Dermis blood vessel endothelial cell (primary cell): ENCODE data around the gene CPNE7. TPM values are rescaled to one million over a fixed set of nuclear protein-coding genes. Genes with fewer than 3 reads are reported as not detected.

Source experiments
- DNase-seq: peaks from one replicate; pipeline ENCODE4 v3.0.0; 2010
- total RNA-seq: library from RNA; depleted of rRNA; stranded (reverse); fragments of >200 nt; gene quantifications from 2 replicates; pipeline ENCODE4 v1.2.3, GENCODE V29; 2014

The CPNE7 gene
- 0.85 and 2.6 TPM in 2 replicates for total RNA-seq

- no peak for DNase-seq
Measured at GRCh38 chr16:89575247-89576152, at the start of gene CPNE7. TSS of gene CPNE7 (plus strand) at chr16:89575758. CDS start at chr16:89575898, 140 bp downstream.

GRCh38 chr16:89529097-89529496 lies 46.5 kb upstream of the CPNE7 start:
- DNase-seq = no peak

GRCh38 chr16:89530401-89531381 lies 44.9 kb upstream of the CPNE7 start:
- DNase-seq = no peak

- peak; percentile 58 for DNase-seq
Measured at GRCh38 chr16:89531821-89532526, 43.6 kb upstream of the CPNE7 start.

- peak; percentile 64 for DNase-seq
Measured at GRCh38 chr16:89534252-89534756, 41.3 kb upstream of the CPNE7 start.

GRCh38 chr16:89536371-89536770 lies 39.2 kb upstream of the CPNE7 start:
- no peak for DNase-seq

GRCh38 chr16:89536886-89537548 lies 38.5 kb upstream of the CPNE7 start:
- no peak for DNase-seq

GRCh38 chr16:89537549-89537925 lies 38.0 kb upstream of the CPNE7 start:
- no peak for DNase-seq

GRCh38 chr16:89538286-89538685 lies 37.3 kb upstream of the CPNE7 start:
- DNase-seq = no peak

GRCh38 chr16:89540557-89540956 lies 35.0 kb upstream of the CPNE7 start:
- no peak for DNase-seq

- no peak for DNase-seq
Measured at GRCh38 chr16:89541792-89542191, 33.8 kb upstream of the CPNE7 start.

GRCh38 chr16:89544113-89544512 lies 31.4 kb upstream of the CPNE7 start:
- no peak for DNase-seq

GRCh38 chr16:89544713-89545043 lies 30.9 kb upstream of the CPNE7 start:
- DNase-seq = no peak

- DNase-seq = no peak
Measured at GRCh38 chr16:89545044-89545830, 30.3 kb upstream of the CPNE7 start.

- DNase-seq = no peak
Measured at GRCh38 chr16:89545831-89546574, 29.6 kb upstream of the CPNE7 start.

- DNase-seq = no peak
Measured at GRCh38 chr16:89546781-89547180, 28.8 kb upstream of the CPNE7 start.

GRCh38 chr16:89547291-89547690 lies 28.3 kb upstream of the CPNE7 start:
- DNase-seq = no peak

- DNase-seq = no peak
Measured at GRCh38 chr16:89547860-89548259, 27.7 kb upstream of the CPNE7 start.

GRCh38 chr16:89548344-89549006 lies 27.1 kb upstream of the CPNE7 start:
- no peak for DNase-seq
